Hepatocyte (in vitro differentiated cells): ENCODE measurements around the gene MRPS27. TPM values are rescaled to one million over a fixed set of nuclear protein-coding genes. Genes with fewer than 3 reads are reported as not detected.

Experiments
- DNase-seq: peaks from one replicate; pipeline ENCODE4 v3.0.0-alpha.2; 2016; ENCODE audit warnings: low spot score
- H2AFZ ChIP-seq: fragments of 200-600 bp; sonication (generic); 2 replicates; pipeline ENCODE4 v1.6.0; 2016; ENCODE audit warnings: antibody characterized with exemption, mild to moderate bottlenecking
- H3K27ac ChIP-seq: fragments of 200-600 bp; sonication (generic); 2 replicates; pipeline ENCODE4 v1.5.1; 2016; ENCODE audit warnings: mild to moderate bottlenecking
- H3K27me3 ChIP-seq: fragments of 200-600 bp; sonication (generic); 2 replicates; pipeline ENCODE4 v1.6.1; 2016
- H3K36me3 ChIP-seq: fragments of 200-600 bp; sonication (generic); replicated peaks from 2 replicates; pipeline ENCODE4 v1.5.1; 2016; ENCODE audit warnings: low read depth; ENCODE audit not compliant: insufficient read depth
- H3K4me1 ChIP-seq: fragments of 200-600 bp; sonication (generic); 2 replicates; pipeline ENCODE4 v1.5.1; 2016; ENCODE audit warnings: mild to moderate bottlenecking, moderate library complexity; ENCODE audit not compliant: insufficient read depth
- H3K4me2 ChIP-seq: fragments of 200-600 bp; sonication (generic); 2 replicates; pipeline ENCODE4 v1.6.0; 2016
- H3K4me3 ChIP-seq: fragments of 200-600 bp; sonication (generic); 2 replicates; pipeline ENCODE4 v1.5.1; 2016; ENCODE audit warnings: mild to moderate bottlenecking
- H3K79me2 ChIP-seq: fragments of 200-600 bp; sonication (generic); 2 replicates; pipeline ENCODE4 v1.6.0; 2017; ENCODE audit warnings: mild to moderate bottlenecking
- H3K9me2 ChIP-seq: fragments of 200-600 bp; sonication (generic); replicated peaks from 2 replicates; pipeline ENCODE4 v1.6.0; 2017; ENCODE audit warnings: mild to moderate bottlenecking; ENCODE audit not compliant: insufficient read depth
- H3K9me3 ChIP-seq: fragments of 200-600 bp; sonication (generic); 2 replicates; pipeline ENCODE4 v1.5.1; 2016; ENCODE audit warnings: low read depth, mild to moderate bottlenecking
- H4K20me1 ChIP-seq: fragments of 200-600 bp; sonication (generic); 2 replicates; pipeline ENCODE4 v1.6.0; 2016; ENCODE audit warnings: mild to moderate bottlenecking; ENCODE audit not compliant: insufficient read depth, poor library complexity, severe bottlenecking
- EZH2 ChIP-seq: fragments of 200-600 bp; sonication (generic); IDR thresholded peaks from 2 replicates; pipeline ENCODE4 v1.6.1; 2016; ENCODE audit warnings: antibody characterized with exemption, mild to moderate bottlenecking, borderline replicate concordance
- EZH2phosphoT487 ChIP-seq: fragments of 200-600 bp; sonication (generic); IDR thresholded peaks from one replicate; pipeline ENCODE4 v1.6.1; 2018; ENCODE audit warnings: antibody characterized with exemption, mild to moderate bottlenecking, low read depth, moderate library complexity; ENCODE audit not compliant: unreplicated experiment, severe bottlenecking
- WGBS: methylation state at CpG from one replicate; pipeline ENCODE4 v1.1.6; 2016; ENCODE audit warnings: low lambda C conversion rate; ENCODE audit errors: missing lambda C conversion rate; 5-methylcytosine and 5-hydroxymethylcytosine counted together
- polyA plus RNA-seq: library from polyadenylated mRNA; unstranded; fragments of >200 nt; fragmentation: Nextera tagmentation; extraction: Ambion mirVana; gene quantifications from 2 replicates; pipeline ENCODE4 v1.2.1, GENCODE V29; 2016
- total RNA-seq: library from RNA; depleted of rRNA; stranded (reverse); fragments of >200 nt; gene quantifications from 2 replicates; pipeline ENCODE4 v1.2.3, GENCODE V29; 2014
- TF ChIP-seq, protein P1 (sequence below): fragments of 200-600 bp; sonication (generic); IDR thresholded peaks from 2 replicates; pipeline ENCODE4 v1.5.1; 2016; ENCODE audit warnings: antibody characterized with exemption, mild to moderate bottlenecking; ENCODE audit not compliant: poor library complexity

MRPS27 gene
- total and polyA plus RNA-seq, 2 experiments from 2014 or later = 35.6 to 63.5 TPM

DNA sequence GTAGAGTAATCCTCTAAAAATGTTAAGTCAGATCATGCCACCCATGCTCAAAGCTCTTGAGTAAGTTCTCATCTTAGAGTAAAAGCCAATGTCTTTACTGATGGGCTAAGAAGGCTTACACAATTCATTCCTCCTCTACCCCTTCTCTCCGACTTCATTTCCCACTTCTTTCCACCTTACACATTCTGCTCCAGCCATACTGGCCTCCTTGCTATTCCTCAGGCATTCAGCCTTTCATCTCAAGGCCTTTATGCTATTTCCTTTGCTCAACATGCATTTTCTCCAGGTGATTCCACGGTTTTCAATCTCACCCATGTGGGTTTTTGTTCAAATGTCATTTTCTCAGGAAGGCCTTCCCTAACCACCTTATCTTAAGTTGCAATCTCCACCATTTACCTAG lies 107.9 kb downstream of the MRPS27 start:
- WGBS = 95% methylated on average over 2 of the region's 2 CpGs
- H3K36me3 ChIP-seq = no peaks in the 10 kb centered on the region
- H3K27ac ChIP-seq = no peak overlapping the region
- H3K9me3 ChIP-seq = no peaks in the 10 kb centered on the region
- H3K4me1 ChIP-seq = no peaks in the 10 kb centered on the region
- H4K20me1 ChIP-seq = no peaks in the 10 kb centered on the region
- no peaks in the 10 kb centered on the region for H3K79me2 ChIP-seq
- H3K9me2 ChIP-seq = no peaks in the 10 kb centered on the region
- TF ChIP-seq EZH2phosphoT487 (no peak), EZH2 (no peak)
- TF ChIP-seq, protein P1, sequence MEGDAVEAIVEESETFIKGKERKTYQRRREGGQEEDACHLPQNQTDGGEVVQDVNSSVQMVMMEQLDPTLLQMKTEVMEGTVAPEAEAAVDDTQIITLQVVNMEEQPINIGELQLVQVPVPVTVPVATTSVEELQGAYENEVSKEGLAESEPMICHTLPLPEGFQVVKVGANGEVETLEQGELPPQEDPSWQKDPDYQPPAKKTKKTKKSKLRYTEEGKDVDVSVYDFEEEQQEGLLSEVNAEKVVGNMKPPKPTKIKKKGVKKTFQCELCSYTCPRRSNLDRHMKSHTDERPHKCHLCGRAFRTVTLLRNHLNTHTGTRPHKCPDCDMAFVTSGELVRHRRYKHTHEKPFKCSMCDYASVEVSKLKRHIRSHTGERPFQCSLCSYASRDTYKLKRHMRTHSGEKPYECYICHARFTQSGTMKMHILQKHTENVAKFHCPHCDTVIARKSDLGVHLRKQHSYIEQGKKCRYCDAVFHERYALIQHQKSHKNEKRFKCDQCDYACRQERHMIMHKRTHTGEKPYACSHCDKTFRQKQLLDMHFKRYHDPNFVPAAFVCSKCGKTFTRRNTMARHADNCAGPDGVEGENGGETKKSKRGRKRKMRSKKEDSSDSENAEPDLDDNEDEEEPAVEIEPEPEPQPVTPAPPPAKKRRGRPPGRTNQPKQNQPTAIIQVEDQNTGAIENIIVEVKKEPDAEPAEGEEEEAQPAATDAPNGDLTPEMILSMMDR = no peak
- no peak overlapping the region for H3K4me3 ChIP-seq
- DNase-seq = no peak
- no peak overlapping the region for H2AFZ ChIP-seq
- no peaks in the 10 kb centered on the region for H3K27me3 ChIP-seq
- H3K4me2 ChIP-seq = no peak overlapping the region

DNA sequence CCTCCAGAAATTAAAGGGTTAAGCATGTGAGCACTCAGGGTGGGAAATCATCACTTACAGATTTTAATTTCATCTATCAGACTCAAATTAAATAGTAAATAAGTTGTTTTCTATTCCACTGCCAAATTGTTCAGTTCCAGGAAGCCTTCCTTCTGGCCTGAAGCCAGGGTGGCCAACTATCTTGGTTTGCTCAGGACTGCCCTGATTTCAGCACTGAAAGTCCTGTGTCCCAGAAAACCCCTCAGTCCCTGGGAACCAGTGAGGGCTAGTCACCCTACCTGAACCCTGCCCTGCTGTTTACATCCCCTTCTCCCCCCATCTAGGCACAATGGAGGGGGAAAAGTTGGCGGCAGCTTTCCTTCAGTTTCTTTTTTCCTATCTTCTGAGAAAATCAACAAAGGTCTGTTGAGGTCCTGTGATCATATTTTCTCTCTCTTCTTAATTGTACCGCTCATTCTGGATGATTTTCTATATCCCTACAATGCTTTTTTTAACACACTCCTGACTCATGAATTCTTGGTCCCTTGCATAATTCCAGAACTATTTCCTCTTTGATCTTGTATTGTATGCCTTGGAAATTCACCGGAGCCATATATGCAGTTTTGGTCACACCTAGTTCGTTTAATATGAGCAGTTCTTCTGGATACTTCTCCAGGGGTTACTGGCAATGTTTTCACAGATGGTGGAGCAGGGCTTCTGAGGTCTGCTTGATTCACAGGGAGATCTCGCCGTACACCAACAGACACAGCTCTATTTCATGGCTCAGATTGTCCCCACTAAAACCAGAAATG lies 109.0 kb downstream of the MRPS27 start:
- no peaks in the 10 kb centered on the region for H3K9me3 ChIP-seq
- H4K20me1 ChIP-seq = no peaks in the 10 kb centered on the region
- H3K27ac ChIP-seq = no peak overlapping the region
- H3K36me3 ChIP-seq = no peaks in the 10 kb centered on the region
- no peak overlapping the region for H2AFZ ChIP-seq
- H3K4me2 ChIP-seq = no peak overlapping the region
- peak; percentile 17 for DNase-seq
- no peaks in the 10 kb centered on the region for H3K4me1 ChIP-seq
- WGBS = 85% methylated on average over 6 of the region's 6 CpGs
- TF ChIP-seq, protein P1 = no peak
- no peak for TF ChIP-seq EZH2
- no peaks in the 10 kb centered on the region for H3K9me2 ChIP-seq
- H3K27me3 ChIP-seq = no peaks in the 10 kb centered on the region
- no peaks in the 10 kb centered on the region for H3K79me2 ChIP-seq
- H3K4me3 ChIP-seq = no peak overlapping the region

DNA sequence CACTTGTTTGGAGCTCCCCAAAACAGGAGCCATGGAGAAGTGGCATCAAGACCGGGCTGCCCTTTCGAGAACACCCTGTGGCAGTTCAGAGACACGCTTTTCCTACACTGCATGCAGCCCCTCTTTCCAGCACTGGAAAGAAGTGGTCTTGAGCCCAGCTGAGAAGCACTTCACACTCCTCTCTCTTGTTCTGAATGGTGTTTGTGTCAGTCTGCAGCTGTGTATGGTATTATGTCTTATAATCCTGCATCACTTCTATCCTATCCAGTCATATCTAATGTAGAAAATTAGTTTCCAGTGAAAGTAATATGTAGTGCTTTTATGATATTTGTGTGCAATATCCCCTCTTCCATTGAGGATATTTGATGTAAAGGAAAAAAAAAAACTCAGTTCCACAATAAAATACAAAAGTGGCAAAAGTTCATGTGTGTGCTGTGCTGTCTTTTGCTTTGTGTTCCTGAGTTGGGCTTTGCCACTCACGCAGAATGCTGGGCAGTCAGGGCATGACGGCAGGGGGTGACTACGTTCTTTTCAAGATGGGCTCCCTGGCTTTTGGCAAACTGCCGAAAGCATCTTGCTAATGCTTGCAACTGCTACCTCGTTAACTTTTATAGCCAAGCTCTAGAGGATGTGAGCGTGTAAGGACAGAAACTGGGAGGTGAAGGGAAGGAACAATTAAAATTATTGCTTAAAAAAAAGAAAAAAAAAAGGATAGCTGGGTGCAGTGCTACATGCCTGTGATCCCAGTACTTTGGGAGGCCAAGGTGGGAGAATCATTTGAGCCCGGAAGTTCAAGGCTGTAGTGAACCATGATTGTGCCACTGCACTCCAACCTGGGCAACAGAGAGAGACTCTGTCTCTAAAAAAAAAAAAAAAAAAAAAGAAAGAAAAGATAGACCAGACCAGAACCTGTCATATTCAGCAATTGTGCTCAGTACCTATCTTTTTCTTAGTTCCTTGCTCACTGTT lies 110.6 kb downstream of the MRPS27 start:
- H3K4me1 ChIP-seq = no peaks in the 10 kb centered on the region
- no peak overlapping the region for H3K4me2 ChIP-seq
- no peak overlapping the region for H2AFZ ChIP-seq
- no peaks in the 10 kb centered on the region for H3K9me2 ChIP-seq
- no peak overlapping the region for H3K27ac ChIP-seq
- TF ChIP-seq EZH2 (no peak), EZH2phosphoT487 (no peak)
- TF ChIP-seq, protein P1 = no peak
- H4K20me1 ChIP-seq = no peaks in the 10 kb centered on the region
- H3K36me3 ChIP-seq = no peaks in the 10 kb centered on the region
- DNase-seq = peak; percentile 27
- H3K27me3 ChIP-seq = no peaks in the 10 kb centered on the region
- 70% methylated on average over 10 of the region's 10 CpGs for WGBS
- no peaks in the 10 kb centered on the region for H3K79me2 ChIP-seq
- no peak overlapping the region for H3K4me3 ChIP-seq
- H3K9me3 ChIP-seq = no peaks in the 10 kb centered on the region
